GM18951 (cell line): ENCODE measurements around the gene CCL26.
"Not testable (repeated sequence)": the region's sequence is repeated elsewhere in the genome, so short reads cannot be mapped to it uniquely, and the experiment has no call there.

Source experiments
- POLR2A ChIP-seq: IDR thresholded peaks from 4 replicates; pipeline ENCODE4 v1.6.1; 2011; ENCODE audit warnings: mild to moderate bottlenecking; ENCODE audit not compliant: insufficient read length, insufficient read depth; ENCODE audit errors: extremely low read depth
- in situ Hi-C: fragments of 300-500 bp; cut with MboI; formaldehyde crosslinking; loops from one replicate; pipeline ENCODE4 v1.12.0; 2022; ENCODE audit warnings: low sequenced_read_pairs, mixed read lengths, inconsistent platforms; ENCODE audit not compliant: unreplicated experiment

The CCL26 gene

DNA sequence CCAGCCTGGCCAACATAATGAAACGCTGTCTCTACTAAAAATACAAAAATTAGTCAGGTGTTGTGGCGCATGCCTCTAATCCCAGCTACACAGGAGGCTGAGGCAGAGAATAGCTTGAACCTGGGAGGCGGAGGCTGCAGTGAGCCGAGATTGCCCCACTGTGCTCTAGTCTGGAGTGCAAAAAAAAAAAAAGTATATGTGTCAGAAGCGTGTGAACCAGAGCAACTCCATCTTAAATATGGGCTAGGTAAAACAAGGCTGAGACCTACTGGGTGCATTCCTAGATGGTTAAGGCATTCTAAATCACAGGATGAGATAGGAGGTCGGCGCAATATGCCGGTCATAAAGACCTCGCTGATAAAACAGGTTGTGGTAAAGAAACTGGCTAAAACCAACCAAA lies 35.4 kb upstream of the CCL26 start:
- in situ Hi-C loops: no loop called here
- no peak for TF ChIP-seq POLR2A

GRCh38 chr7:75806560-75807307 lies 34.7 kb upstream of the CCL26 start:
- no peak for TF ChIP-seq POLR2A

DNA sequence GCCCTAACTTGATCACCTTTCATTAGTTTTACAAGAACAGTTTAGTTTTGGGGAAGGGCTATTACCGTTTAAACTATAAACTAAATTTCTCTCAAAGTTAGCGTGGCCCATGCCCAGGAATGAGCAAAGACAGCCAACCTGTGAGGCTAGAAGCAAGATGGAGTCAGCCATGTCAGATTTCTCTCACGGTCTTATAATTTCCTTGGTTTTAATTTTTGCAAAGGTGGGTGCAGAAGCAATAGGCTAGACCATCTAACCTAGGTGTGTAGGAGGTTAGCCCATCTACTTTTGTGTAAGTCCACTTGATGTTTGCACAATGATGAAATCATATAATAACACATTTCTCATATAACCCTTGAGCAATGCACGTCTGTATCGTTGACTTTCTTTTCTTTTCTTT lies 32.7 kb upstream of the CCL26 start:
- in situ Hi-C loops: no loop called here
- no peak for TF ChIP-seq POLR2A

More at GRCh38 chr7:75806560-75807307, 34.7 kb upstream of the CCL26 start:
- in situ Hi-C loops: no loop called here

DNA sequence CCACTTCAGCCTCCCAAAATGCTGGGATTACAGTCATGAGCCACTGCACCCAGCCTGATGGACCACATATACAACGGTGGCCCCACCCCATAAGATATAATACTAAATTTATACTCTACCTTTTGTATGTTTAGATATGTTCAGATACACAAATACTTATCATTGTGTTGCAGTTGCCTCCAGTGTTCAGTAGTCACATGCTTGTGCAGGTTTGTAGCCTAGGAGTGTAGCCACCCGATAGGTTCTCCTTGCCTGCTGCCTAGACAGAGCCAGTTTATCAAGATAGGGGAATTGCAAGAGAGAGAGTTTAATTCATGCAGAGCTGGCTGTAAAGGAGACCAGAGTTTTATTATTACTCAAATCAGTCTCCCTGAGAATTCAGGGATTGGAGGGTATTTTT lies 32.0 kb upstream of the CCL26 start:
- no peak for TF ChIP-seq POLR2A
- in situ Hi-C loops: no loop called here

DNA sequence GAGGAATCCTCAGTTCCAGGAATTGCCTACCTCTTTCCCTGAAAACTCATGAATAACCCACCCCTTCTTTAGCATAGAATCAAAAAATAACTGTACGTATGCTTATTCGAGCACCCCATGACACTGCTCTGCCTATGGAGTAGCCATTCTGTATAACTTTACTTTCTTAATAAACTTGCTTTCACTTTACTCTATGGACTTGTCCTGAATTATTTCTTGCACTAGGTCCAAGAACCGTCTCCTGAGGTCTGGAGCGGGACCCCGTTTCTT lies 30.5 kb upstream of the CCL26 start:
- TF ChIP-seq POLR2A: no peak
- in situ Hi-C loops: no loop called here

DNA sequence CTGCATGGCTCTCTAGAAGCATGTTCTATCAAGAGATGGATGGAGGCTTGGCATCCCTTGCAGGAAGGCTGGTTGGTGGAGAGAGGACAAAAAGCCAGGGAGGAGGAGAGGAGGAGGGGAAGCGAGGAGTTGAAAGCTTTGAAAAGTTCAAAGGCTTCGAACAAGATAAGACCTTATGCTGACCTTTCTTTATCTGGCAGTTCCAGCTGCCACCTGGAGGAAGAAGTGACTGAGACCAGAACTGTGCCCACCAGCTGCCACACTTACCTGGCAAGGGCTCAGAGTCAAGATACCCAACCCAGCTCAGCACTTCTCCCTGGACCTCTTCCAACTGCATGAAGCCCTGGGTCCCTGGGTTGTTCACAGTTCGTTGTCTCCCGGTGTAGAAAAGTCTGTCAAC lies 26.8 kb upstream of the CCL26 start:
- no peak for TF ChIP-seq POLR2A
- in situ Hi-C loops: no loop called here

DNA sequence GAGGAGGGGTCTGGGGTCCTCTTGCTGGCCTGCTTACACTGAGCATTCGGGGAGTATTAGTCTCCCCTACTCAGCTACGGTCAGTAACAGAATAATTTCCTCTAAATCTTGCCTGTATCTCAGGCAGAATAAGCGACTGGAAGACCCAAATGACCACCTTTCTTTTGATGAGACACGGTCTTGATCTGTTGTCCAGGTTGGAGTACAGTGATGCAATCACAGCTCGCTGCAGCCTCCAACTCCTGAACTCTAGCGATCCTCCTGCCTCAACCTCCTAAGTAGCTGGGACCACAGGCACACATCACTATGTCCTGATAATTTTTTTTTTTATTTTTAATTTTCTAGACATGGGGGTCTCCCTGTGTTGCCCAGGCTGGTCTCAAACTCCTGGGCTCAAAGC lies 24.4 kb upstream of the CCL26 start:
- in situ Hi-C loops: no loop called here
- no peak for TF ChIP-seq POLR2A

GRCh38 chr7:75795831-75796285 lies 23.8 kb upstream of the CCL26 start:
- no peak for TF ChIP-seq POLR2A
- in situ Hi-C loops: no loop called here

DNA sequence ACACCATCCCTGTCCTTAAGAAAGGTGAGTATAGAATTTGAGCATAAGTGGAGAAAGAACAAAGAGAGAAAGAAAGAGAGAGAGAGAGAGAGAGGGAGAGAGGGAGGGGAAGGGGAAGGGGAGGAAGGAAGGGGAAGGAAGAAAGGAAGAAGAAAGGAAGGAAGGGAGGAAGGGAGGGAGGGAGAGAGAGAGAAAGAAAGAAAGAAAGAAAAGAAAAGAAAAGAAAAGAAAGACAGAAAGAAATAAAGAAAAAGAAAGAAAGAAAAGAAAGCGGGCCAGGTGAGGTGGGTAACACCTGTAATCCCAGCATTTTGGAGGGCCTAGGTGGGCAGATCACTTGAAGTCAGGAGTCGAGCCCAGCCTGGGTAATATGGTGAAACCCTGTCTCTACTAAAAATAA lies 21.7 kb upstream of the CCL26 start:
- in situ Hi-C loops: no loop called here
- no peak for TF ChIP-seq POLR2A

DNA sequence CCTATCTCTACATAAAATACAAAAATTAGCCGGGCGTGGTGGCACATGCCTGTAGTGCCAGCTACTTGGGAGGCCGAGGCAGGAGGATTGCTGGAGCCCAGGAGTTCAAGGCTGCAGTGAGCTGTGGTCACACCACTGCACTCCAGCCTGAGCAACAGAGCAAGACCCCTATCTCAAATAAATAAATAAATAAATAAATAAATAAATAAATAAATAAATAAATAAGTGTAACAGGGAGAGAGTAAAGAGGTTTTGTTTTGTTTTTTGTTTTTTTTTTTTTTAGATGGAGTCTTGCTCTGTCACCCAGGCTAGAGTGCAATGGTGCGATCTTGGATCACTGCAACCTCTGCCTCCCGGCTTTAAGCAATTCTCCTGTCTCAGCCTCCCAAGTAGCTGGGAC lies 20.6 kb upstream of the CCL26 start:
- in situ Hi-C loops: not testable (repeated sequence)

GRCh38 chr7:75789361-75789924 lies 17.4 kb upstream of the CCL26 start:
- TF ChIP-seq POLR2A: no peak
- in situ Hi-C loops: no loop called here

DNA sequence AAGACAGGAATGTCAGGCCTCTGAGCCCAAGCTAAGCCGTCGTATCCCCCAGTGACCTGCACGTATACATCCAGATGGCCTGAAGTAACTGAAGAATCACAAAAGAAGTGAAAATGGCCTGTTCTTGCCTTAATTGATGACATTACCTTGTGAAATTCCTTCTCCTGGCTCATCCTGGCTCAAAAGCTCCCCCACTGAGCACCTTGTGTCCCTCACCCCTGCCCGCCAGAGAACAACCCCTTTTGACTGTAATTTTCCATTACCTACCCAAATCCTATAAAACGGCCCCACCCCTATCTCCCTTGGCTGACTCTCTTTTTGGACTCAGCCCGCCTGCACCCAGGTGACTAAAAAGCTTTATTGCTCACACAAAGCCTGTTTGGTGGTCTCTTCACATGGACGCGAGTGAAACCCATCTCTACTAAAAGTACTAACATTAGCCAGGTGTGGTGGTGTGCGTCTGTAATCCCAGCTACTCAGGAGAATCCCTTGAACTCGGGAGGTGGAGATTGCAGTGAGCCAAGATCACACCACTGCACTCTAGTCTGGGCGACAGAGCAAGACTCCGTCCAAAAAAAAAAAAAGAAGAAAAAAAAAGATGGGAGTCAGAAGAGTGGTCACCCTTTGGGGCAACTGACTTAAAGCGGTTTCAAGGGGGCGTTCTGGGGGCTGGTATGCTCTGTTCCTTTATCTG lies 16.3 kb upstream of the CCL26 start:
- in situ Hi-C loops: not testable (repeated sequence)

- in situ Hi-C loops: not testable (repeated sequence)
Measured at GRCh38 chr7:75783058-75783457, 11.0 kb upstream of the CCL26 start.

- in situ Hi-C loops: not testable (repeated sequence)
Measured at GRCh38 chr7:75780647-75781273, 8.7 kb upstream of the CCL26 start.

DNA sequence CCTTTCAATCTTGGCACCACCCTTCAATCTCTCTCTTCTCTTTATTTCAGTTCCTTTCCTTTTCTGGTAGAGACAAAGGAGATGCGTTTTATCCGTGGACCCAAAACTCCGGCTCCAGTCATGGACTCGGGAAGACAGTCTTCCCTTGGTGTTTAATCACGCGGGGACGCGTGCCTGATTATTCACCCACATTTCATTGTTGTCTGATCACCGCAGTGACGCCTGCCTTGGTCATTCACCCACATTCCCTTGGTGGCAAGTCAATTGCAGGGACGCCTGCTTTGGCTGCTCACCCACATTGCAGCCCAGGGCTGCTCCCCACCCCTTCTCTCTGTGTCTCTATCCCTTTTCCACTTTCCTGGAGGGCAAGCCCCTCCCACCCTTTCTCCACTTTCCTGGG lies 7.5 kb upstream of the CCL26 start:
- in situ Hi-C loops: not testable (repeated sequence)

- in situ Hi-C loops: not testable (repeated sequence)
Measured at GRCh38 chr7:75779035-75779434, 7.0 kb upstream of the CCL26 start.
